Stimulated activated CD4-positive, alpha-beta T cell treated with anti-CD3 and anti-CD28 coated beads, Interleukin-2, amount 100 ng/mL, for 24 hours (primary cell): Measurements from ENCODE around the gene TRAPPC10.
"Not testable (repeated sequence)": the region's sequence is repeated elsewhere in the genome, so short reads cannot be mapped to it uniquely, and the experiment has no call there.

Experiments used
- DNase-seq, 2 donors: peaks; one replicate each; pipeline ENCODE4 v3.0.0-alpha.2; 2020

TRAPPC10 gene

DNA sequence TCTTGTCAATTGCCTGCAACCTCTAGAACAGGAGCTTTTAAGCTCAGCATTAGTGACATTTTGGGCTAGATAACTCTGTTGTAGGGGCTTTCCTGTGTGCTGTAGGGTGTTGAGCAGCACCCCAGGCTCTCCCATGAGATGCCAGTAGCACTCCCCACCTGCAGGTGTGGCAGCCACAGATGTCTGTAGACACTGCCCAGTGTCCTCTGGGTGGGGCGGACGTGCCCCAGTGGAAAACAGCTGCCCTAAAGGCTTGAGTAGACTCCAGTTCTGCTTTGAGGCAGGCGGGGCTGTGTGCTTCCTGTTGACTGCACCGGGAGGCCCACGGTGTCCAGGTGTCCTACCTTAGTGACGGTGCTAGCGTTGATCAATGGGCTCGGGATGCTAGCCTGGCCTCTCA, 78.2 kb downstream of the TRAPPC10 start:
- DNase-seq: no peak

DNA sequence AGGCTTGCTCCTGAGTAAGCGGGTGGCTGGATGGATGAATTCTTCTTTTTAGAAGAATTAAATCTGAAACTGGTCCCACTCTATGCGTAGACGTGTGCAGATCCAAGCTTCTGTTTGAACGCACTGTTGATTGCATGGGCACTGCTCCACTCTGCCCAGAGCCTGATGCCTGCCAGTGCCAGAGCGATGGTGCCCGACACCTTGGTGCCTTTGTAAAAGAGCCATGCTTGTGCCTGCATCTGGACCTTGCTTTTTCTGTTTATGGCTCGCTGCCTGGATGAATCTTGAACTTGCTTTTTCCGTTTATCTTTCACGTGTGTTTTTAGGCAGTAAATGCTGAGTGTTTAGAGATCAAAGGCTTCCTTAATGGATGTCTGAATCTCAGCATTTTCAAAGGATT, 80.1 kb downstream of the TRAPPC10 start:
- peak in 1 of 2 donors; percentile 13 for DNase-seq

DNA sequence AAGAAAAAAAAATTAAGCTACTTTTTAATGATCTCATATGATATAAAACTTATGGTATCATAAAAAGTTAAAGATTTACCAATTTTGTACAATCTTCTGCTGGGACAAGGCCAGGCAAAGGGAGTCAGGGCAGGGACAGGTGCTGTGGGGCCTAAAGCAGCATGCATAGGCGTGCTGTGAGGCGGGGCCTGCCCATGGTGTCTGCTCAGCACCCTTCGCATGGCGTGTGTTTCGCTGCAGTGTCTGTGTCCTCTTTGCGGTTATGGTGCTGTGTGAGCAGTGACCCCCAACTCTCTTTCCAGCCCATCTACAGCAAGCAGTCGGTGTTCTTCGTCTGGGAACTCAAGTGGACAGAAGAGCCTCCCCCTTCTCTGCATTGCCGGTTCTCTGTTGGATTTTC, 81.7 kb downstream of the TRAPPC10 start:
- no peak for DNase-seq

DNA sequence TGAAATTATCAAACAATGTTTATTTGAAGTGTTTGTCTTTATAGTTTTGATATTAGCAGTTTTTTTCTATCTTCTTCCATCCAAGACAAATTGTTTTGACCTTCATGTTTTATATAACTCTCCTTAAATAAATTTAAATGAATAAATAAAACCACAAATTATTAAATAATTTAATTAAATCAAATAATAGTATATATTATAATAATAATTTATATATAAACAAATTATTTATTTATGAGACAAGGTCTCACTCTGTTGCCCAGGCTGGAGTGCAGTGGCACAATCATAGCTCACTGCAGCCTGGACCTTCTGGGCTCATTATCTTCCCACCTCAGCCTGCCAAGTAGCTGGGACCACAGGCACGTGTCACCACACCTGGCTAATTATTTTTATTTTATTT, 82.7 kb downstream of the TRAPPC10 start:
- no peak for DNase-seq

DNA sequence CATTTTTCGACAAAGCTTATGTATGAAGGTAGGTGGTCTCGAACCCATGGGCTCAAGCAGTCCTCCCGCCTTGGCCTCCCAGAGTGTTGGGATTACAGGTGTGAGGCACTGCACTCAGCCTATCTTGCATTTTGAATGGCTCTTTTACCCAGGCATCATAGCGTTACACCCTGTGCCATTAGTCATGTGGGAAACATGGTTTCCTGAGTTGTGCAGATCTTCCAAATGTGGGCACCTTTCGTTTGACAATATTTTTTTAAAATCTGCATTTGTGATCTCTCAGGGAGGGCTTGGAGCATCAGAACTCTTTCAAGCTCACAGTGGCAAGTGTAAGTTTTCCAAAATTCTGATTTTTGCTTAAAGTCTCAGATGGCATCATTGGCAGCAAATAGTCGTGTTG, 86.4 kb downstream of the TRAPPC10 start:
- not testable (repeated sequence) for DNase-seq

DNA sequence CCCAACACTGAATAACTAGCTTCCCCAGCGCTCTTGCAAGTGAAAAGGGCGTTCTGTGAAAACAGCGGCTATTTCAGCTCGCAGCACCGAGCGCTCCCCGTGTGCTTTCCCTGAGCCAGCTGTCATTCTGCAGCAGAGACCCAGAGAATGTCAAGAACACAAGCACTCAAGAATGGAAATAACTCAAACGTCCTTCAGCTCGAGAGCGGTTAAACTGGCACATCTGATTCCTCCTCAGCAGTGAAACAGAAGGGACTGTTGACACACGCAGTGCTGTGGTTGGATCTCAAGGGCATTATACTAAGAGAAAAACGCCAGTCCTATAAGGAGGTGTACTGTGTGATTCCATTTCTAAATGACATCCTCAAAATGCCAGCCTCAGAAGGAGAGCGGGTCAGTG, 86.9 kb downstream of the TRAPPC10 start:
- not testable (repeated sequence) for DNase-seq

DNA sequence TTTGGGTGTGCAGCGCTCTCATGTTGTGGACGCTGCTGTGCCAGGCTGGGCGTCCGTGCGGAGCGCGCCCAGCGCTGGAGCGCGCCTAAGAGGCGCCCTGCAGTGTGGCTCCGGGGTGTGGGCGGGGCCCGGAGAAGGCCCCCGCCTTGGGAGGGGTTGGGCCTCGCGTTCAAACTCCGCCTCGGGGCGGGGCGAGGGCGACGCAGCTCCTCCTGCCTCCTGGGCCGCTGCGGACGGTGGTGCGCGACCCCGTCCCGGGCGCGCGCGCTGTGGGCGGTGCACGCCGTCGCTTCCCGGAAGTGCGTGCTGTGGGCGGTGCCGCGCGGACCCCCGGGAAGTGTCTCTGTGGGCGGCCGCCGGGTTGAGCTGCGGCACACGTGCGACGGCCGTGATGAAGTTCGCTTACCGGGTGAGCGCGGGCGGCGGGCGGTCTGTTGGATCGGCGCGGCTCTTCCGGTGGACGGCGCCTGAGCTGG, 95.0 kb downstream of the TRAPPC10 start, which contains the start of gene PWP2:
PWP2 (plus strand) TSS at position 374 of the 476 bp plus-strand sequence; CDS start at position 392, 18 bp downstream.
- peak; percentile 45 to 49 for DNase-seq

DNA sequence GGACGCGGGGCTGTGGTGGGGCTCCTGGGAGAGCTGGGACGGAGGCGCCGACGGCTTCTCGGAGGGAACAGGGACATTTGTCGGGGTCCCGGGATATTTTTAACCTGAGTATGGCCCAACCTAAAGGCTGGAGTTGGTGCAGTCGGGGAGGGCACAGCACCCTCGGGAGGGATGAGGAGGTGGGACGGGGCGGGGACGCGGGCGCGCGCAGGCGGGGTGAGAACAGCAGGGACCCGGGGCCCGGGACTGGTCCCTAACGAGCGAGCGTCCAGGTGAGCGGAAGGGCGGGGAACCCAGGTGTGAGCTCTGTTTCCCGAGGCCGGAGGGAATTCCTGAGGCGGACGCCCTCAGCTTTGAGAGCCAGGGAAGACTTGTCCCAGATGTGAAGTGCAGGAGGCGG, 95.5 kb downstream of the TRAPPC10 start:
- not testable (repeated sequence) for DNase-seq

DNA sequence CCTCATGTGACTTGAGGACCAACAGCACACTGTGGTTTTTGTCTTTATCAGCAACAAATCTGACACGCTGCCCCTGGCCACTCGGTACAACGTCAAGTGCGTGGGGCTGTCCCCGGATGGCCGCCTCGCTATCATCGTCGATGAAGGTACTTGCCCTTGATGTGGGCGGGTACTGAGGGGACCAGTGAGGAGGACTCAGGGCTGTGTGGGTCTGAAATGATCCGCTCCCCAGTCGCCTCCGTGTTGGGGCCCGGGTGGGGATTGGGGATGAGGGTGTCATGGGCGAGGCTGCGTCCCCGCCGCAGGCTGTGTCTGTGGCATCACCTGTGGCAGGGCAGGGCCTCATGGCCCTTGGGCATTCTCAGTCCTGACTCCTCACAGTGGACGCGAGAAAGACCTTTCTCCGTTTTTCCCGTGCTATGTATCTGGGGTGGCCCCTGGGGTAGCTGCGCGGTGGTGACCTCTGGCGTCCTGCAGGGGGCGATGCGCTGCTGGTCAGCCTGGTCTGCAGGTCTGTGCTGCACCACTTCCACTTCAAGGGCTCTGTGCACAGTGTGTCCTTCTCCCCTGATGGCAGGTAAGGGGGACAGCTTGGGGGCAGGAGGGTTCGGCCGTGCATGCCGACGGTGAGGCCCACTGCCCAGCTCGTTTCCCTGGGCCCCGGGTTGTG, 101.7 kb downstream of the TRAPPC10 start:
- DNase-seq: not testable (repeated sequence)

DNA sequence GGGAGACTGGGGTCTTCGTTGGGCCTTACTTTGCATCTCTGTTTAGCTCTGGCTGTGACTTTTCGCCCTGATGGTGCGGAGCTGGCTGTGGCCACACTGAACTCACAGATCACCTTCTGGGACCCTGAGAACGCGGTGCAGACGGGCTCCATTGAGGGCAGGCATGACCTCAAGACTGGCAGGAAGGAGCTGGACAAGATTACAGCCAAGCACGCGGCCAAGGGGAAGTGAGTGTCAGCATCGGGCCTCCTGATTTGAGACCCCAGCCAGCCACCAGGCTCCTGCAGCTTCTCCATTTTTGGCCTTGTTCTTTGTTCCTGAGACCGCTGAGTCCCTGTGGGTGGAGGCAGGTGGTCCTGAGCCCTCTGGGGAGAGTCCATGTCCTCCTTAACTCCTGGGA, 110.0 kb downstream of the TRAPPC10 start:
- not testable (repeated sequence) for DNase-seq

DNA sequence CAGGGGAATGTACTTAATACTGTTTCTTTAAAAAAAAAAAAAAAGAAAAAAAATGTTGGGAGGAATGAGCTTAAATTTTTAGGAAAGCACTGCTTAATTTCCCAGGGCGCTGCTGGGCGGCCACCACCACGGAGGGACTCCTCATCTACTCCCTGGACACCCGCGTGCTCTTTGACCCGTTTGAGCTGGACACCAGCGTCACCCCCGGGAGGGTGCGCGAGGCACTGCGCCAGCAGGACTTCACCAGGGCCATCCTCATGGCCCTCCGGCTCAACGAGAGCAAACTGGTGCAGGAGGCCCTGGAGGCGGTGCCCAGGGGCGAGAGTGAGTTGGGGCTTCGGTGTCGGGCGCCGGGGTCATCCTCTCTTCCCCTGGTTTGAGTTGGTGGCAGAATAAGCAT, 115.7 kb downstream of the TRAPPC10 start:
- DNase-seq: not testable (repeated sequence)

DNA sequence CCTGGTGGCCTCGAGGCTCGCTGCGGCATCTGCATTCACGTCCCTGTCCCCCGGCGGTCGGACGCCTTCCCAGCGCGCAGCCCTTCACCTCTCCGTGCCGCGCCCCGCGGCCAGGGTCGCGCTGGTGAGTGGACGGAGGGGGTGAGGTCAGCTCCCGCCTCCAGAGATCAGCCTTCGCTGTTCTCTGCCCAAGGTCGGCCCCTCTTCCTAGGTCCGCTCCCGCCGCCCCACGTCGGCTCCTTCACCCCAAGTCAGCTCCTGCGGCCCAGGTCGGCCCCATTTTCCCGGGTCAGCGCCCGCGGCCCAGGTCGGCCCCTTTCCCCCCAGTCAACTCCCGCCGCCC, 121.6 kb downstream of the TRAPPC10 start:
- DNase-seq: not testable (repeated sequence)

DNA sequence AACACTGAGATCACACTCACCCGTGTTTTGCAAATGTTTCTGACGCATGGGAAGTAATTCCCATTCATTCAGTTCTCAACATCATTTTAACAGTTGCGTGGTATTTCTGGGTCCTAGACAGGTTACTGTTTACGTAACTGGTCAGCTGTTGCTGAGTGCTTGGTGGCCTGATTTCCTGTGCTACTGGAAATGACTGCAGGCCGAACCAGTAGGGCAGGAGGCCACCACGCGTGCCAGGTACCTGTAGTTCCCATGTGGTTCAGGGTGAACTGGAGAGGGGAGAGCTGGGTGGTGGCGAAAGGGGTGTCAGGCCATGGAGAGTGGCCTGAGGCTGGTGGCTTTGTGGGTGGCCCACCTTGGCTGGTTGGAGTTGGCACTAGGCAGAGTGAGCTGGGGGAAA, 122.6 kb downstream of the TRAPPC10 start:
- DNase-seq: not testable (repeated sequence)

DNA sequence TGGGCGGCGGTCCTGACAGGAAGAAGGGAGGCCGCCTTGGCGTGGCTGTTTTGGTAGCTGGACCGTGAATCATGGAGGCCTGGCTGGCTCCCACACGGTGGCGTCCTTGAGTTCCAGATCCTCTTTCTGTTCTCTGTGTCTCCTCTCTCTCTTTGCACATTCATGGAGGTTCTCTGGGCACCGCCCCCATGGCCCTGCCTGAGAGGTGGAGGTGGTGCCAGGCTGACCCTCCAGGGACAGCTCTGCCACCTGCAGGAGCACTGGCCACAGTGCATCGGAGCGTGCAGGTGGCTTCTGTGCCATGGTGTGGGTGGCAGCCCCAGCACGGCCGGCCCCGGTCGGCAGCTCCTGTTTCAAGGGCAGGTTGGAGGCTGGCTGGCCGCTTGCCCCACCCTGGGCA, 125.9 kb downstream of the TRAPPC10 start:
- not testable (repeated sequence) for DNase-seq

DNA sequence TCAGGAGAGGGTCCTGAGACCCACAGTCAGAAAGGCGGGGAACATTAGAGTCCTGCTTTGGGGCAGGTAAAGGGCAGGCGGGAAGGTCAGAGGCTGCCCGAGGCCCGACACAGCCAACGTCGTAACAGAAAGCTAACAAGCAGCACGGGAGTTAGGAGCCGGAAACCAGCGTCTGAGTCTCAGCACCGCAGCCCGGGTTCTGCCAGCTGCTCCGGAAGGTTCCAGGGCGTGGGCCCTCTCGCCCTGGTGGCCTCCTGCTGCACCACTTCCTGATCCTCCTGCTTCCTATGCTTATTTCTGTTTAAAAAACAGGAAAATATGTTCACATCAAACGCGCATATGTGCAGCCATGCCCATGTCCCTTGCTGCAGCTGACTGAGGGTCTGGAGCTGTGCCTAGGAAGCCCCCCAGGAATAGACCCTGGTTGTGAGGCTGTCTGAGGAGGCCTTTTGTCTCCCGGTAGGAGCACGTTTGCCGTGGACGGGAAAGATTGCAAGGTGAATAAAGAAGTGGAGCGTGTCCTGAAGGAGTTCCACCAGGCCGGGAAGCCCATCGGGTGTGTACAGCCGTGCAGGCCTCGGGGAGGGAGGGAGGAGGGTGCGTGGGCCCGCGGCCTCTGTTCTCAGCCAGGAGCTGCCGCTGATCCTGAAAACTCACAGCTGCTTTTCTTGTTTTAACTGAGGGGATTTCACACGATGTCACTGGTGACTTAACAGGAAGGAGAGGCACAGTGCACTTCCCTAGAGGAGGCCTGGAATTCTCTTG, 127.9 kb downstream of the TRAPPC10 start:
- DNase-seq: peak in 1 of 2 donors; percentile 9

DNA sequence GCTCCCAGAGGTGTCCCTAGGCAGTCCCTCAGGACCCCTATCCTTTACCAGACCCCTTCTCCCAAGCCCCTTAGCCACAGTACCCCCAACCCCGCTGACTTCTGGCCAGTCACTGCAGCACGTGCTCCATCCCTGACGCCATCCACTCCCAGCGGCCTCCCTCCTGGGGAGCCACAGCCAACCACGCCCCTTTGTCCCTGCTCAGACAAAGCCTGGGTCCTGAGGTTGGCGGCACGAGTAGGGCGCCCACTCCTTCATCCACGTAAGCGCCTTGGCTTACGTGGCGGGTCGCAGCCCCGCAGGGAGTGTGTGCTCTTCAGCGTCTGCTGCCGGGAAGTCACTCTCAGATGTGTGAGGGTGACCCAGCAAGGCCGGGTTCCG, 128.4 kb downstream of the TRAPPC10 start:
- not testable (repeated sequence) for DNase-seq

DNA sequence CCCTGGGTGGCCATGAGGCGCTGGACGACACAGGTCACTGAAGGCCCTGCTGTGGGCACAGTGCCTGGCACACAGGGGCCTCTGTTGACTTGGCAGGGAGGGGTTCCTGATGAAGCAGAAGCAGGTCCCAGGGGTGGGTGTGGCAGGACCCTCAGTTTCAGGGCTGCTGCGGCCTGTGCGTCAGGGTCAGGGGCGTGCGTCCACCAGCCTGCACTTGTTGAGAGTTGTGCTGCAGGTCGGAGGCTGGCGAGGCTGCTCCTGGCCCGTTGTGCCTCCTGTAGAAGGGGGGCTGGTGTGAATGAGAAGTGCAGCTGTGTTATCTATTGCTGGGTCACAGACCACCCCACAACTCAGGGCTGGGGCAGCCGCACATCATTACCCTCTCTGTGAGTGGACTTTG, 130.4 kb downstream of the TRAPPC10 start:
- not testable (repeated sequence) for DNase-seq

DNA sequence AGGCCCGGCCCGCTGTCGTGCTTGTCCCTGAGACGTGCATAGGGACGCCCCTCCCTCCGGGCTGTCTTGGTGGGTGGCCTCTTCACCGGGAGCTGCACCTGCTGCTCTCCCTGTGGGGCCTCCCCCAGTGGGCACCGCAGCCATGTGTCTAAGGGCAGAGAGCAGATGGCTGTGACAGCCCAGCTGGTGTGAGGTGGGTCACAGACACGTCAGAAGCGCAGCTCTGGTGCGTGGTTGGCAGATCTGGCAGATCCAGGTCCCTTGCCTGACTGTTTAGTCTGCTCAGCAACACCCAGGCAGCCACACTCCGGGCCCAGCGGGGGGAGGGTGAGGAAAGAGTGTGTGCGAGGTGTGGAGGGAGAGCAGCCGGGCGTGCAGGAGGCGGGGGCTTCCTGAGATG, 131.3 kb downstream of the TRAPPC10 start:
- not testable (repeated sequence) for DNase-seq

DNA sequence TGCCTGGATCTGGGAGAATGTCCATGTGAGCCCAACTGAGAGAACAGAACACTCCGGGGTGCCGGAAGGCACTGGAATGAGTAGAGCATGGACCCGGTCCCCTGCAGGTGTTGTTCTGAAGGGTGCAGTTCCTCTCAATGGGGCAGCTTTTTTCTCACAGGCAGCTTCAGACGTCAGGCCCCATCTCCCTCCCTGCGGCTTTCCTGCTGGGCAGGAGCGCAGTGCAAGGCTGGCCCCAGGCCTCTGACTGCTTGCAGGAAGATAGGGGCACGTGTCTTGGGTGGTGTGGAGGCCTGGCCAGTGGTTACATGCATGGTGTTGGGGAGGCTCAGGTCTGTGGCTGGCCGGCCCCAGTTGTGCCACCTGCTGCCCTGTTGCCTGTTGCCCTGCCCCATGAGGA, 131.9 kb downstream of the TRAPPC10 start:
- DNase-seq: not testable (repeated sequence)

DNA sequence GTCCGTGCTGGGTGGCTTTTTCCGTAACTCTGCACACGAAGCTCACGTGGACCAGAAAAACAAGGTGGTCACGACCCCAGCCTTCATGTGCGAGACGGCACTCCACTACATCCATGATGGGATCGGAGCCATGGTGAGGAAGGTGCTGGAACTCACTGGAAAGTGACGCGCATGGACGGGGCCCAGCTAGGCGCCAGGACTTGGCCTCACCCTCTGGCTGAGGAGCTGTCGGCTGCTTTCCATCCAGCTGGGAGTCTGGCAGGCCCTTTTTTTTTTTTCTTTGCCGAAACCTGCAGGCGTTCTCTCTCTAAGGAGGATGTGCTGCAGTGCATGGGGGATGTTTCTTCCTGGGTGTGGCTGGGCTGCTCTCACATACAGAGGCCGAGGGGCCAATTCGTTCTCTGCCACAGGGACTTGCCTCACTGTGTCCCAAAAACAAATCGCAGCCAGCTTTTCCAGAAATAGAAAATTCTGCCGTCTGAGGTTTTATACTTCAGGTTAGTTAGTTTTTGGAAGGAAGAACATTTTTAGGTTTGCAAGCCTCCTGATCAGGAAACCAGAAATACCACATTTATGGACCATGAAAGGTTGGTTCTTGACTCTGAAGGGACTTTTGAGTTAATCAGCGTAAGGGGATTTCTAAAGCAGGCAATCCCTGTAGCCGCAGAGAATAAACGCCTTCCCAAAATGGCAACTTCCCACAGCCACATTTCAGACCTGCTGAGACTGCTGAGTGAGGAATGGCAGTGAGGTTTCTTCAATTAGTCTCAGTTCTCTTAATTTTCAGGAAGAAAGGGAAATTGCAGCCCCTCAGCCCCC, 132.9 kb downstream of the TRAPPC10 start:
- DNase-seq: not testable (repeated sequence)

DNA sequence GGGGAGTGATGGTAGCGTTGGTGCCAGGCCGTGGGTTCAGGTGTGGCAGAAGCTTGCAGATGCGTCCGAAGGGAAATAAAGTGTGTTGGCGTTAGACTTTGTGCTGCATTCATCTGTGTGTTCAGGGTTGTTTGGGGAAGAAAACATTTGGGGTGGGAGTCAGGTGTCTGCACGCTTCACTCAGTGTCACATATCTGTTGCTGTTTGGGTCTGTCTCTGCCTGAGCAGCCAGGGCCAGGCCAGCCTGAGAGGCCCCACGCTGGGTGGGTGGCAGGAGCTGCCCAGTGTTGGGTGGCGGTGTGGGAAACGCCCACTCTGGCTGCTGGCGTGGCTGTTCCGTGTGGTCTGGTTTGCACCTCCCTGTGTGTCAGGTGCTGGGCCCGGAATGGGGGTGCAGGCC, 133.5 kb downstream of the TRAPPC10 start:
- not testable (repeated sequence) for DNase-seq

DNA sequence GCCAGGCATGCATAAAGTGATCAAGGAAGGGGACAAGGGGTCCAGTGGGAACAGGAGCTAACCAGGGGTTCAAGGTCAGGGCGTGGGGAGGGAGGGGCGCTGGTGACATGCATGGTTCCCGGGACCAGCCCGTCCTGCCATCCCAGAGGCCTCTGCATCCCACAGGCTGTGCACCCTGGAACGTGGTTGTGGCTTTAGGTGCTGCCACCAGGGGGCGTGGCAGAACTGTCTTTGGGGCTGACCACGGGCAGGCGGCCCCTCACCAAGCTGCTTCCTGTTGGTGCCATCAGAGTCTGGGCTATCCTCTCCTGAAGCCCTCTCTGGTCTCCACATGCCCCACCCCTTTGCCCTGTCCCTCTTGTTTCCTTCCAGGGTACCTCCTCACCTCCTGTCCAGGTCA, 135.0 kb downstream of the TRAPPC10 start:
- DNase-seq: not testable (repeated sequence)

DNA sequence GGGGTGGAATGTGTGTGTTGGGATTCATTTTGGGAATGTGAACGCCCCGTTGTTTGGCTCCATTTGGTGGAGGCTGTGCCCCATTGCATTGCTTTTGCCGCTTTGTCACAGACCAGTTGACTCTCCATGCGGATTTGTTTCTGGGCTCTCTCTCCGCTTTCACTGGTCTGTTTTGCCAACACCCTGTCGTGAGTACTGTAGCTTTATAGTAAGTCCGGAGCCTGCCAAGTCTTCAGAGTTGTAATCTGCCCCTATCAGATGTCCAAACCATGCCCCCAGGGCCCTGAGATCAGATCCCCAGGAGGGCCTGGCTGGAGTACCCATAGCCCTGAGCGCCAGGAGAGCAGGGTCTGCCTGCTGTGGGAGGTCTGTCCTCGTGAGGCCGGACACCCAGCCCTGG, 138.1 kb downstream of the TRAPPC10 start:
- DNase-seq: not testable (repeated sequence)
